GM13977 (cell line): ENCODE results near the gene SUPT20H.

ENCODE experiments used
- DNase-seq: peaks from one replicate; pipeline ENCODE4 v3.0.0; 2012; ENCODE audit warnings: low spot score
- in situ Hi-C: fragments of 300-500 bp; cut with MboI; formaldehyde crosslinking; loops from one replicate; pipeline ENCODE4 v1.12.0; 2022; ENCODE audit warnings: low sequenced_read_pairs, low pct_unique_long_range_greater_than_20kb, mixed read lengths, inconsistent platforms; ENCODE audit not compliant: unreplicated experiment
- TF ChIP-seq, protein P1 (sequence below): IDR thresholded peaks from 2 replicates; pipeline ENCODE4 v1.5.1; 2012; ENCODE audit warnings: mild to moderate bottlenecking, control low read depth; ENCODE audit not compliant: insufficient read depth; ENCODE audit errors: extremely low read depth, missing control alignments

Gene SUPT20H

DNA sequence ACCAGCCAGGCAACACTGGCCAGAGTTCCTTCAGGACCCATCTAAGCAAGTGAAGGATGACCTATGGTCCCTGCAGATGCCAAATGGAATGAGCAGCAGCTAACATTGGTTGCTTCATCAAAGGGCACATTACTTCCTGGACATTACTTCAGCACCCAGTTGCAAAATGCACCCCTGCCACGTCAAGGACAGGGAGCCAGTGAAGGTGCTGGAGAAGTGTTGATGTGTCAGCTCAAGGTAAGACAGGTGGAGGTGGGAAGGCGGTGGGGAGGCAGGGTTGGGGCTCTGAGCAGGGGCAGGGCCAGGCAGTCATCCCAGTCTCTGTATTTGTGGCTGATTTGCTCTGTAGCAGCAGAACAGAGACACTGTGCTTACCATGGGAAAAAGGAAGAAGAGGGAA is 31.4 kb upstream of the SUPT20H start:
- in situ Hi-C loops, result no loop called here
- no peak for DNase-seq
- TF ChIP-seq, protein P1, sequence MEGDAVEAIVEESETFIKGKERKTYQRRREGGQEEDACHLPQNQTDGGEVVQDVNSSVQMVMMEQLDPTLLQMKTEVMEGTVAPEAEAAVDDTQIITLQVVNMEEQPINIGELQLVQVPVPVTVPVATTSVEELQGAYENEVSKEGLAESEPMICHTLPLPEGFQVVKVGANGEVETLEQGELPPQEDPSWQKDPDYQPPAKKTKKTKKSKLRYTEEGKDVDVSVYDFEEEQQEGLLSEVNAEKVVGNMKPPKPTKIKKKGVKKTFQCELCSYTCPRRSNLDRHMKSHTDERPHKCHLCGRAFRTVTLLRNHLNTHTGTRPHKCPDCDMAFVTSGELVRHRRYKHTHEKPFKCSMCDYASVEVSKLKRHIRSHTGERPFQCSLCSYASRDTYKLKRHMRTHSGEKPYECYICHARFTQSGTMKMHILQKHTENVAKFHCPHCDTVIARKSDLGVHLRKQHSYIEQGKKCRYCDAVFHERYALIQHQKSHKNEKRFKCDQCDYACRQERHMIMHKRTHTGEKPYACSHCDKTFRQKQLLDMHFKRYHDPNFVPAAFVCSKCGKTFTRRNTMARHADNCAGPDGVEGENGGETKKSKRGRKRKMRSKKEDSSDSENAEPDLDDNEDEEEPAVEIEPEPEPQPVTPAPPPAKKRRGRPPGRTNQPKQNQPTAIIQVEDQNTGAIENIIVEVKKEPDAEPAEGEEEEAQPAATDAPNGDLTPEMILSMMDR, result no peak

DNA sequence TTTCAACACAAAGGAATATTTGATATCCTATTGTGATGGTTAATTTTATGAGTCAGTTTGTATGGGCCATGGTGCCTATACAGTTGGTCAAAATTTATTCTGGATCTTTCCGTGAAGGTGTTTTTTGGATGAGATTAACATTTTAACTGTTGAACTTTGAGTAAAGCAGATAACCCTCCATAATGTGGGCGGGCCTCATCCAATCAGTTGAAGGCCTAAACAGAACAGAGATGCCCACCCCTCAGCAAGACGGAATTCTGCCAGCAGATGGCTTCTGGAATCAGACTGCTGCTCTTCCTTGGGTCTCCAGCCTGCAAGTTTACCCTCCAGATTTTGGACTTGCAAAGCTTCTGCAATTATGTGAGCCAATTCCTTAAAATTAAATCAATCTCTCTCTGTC is 30.0 kb upstream of the SUPT20H start:
- TF ChIP-seq, protein P1, result no peak
- no peak for DNase-seq
- in situ Hi-C loops, result no loop called here

DNA sequence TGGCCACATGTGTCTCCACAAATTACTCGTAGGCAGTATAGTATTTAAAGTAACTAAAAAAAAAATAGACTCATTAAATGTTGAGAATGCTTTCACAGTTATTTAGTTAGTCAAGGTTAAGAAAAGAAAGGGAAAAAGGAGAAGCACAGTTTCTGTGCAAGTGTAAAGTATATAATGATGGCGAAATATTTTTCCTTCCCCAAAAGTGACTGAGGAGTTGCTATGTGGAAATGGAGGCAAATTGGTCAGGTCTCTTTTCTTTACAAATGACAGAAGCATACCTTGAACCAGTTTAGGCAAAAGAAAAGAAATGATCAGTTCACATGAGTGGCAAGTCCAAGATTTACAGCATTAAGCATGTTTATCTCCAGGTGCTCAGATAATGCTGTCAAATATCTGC is 28.0 kb upstream of the SUPT20H start:
- DNase-seq, result no peak
- in situ Hi-C loops, result no loop called here
- TF ChIP-seq, protein P1, result no peak

DNA sequence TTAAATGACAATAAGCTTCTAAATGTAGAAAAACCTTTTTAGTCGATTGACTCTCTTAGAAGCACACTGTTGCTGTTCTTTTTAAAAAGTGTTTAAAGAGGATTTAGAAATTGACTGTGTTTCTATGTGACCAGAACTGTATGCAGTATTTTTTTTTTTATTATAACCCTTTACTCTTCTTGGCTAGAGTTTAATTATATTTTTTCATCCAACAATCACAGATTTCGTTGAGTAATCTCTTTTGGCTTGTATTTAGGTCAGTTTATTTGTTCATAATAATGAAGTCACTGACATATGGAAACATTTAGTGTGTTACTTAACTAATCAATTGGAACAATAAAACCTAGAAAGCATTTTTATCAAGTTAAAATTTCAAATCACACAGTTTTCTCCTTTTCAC is 26.1 kb upstream of the SUPT20H start:
- TF ChIP-seq, protein P1, result no peak
- DNase-seq, result no peak
- in situ Hi-C loops, result no loop called here

DNA sequence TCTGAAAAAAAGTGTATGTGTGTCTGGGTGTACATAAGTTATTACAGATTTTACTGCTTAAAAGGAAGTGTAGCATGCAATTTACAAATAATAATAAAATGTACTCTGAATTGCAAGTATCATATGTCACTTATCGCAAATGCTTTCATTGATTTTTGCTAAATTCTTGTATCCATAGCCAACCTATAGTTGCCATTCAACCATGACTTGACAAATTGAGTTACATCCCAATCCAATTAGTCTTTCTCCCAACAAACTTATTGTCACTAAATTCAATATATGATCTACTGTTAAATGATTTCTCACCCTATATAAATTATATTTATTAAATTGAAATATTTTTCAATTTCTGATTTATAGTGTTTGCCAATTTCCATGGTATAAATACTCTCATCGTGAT is 17.3 kb upstream of the SUPT20H start:
- TF ChIP-seq, protein P1, result no peak
- in situ Hi-C loops, result no loop called here
- no peak for DNase-seq

DNA sequence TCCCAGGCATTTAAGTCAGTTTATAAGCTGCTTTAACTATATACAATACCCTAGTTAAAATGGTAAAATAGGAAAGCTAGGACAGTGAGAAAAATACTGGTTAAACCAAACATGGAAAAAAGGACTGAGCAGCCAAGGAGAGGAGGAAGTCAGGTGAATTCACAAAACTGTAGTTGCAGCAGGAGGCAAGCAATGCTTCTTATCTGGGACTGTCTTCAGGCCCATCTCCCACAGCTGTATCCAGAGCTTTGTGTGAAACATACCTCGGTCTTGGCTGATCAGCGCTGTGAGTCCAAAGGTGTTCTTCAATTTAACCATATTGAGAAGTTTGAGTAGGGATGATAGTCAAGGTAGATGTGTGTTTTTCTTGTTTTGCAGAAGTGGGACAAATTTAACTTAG is 15.7 kb upstream of the SUPT20H start:
- TF ChIP-seq, protein P1, result no peak
- in situ Hi-C loops, result no loop called here
- DNase-seq, result no peak

DNA sequence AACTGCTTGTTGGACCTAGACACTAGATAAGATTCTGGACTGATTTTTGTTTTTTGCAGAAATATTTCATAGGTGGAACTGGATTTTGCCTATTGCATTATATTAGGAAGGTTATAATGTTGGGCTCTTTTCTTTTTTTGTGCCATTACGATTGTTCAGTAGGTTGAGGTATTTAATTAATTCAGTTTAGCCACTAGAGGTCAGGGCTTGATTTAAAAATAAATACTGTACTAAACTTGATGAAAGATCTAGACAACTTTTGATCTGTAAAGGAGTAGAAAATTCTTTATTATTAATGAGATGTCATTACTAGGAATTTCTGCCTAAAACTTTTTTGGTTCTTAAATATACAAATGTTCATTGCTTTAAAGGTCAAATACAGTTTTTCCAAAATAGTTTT is 15.2 kb upstream of the SUPT20H start:
- in situ Hi-C loops, result no loop called here
- TF ChIP-seq, protein P1, result peak; percentile 35
- DNase-seq, result no peak
